WERI-Rb-1 (cell line): ENCODE data around the gene ZDHHC13.

Experiments used
- DNase-seq: peaks from one replicate; pipeline ENCODE4 v3.0.0-alpha.2; 2020
- H3K27ac ChIP-seq: fragments of 250-450 bp; sonication (Bioruptor Pico); 2 replicates; pipeline ENCODE4 v1.5.1; 2020; ENCODE audit warnings: mild to moderate bottlenecking, moderate library complexity
- H3K27me3 ChIP-seq: fragments of 250-450 bp; sonication (Bioruptor Pico); 2 replicates; pipeline ENCODE4 v1.5.1; 2021; ENCODE audit warnings: mild to moderate bottlenecking, low read depth, moderate library complexity; ENCODE audit not compliant: insufficient read depth, severe bottlenecking
- H3K36me3 ChIP-seq: fragments of 250-450 bp; sonication (Bioruptor Pico); 2 replicates; pipeline ENCODE4 v1.5.1; 2020; ENCODE audit warnings: mild to moderate bottlenecking, moderate library complexity
- H3K4me3 ChIP-seq: 2 replicates; pipeline ENCODE4 v1.5.1; 2011; ENCODE audit warnings: low read depth, mild to moderate bottlenecking, control low read depth, low read length
- H3K9me3 ChIP-seq: fragments of 250-450 bp; sonication (Bioruptor Pico); 2 replicates; pipeline ENCODE4 v1.5.1; 2021; ENCODE audit warnings: mild to moderate bottlenecking, moderate library complexity; ENCODE audit not compliant: severe bottlenecking
- CTCF ChIP-seq: IDR thresholded peaks from 2 replicates; pipeline ENCODE4 v1.5.1; 2011; ENCODE audit warnings: low read depth, mild to moderate bottlenecking, control low read depth, inconsistent platforms, low read length

Gene ZDHHC13

GRCh38 chr11:19076744-19077589 is 40.0 kb upstream of the ZDHHC13 start:
- DNase-seq, result peak; percentile 49
- Histone ChIP-seq H3K9me3 (no peaks in the 10 kb centered on the region), H3K27me3 (peaks cover 22% of the 10 kb centered on the region), H3K4me3 (no peak overlapping the region), H3K27ac (no peak overlapping the region), H3K36me3 (no peaks in the 10 kb centered on the region)
- TF ChIP-seq CTCF, result peak; percentile 86

- Histone ChIP-seq H3K27me3 (peaks cover 19% of the 10 kb centered on the region), H3K27ac (no peak overlapping the region), H3K4me3 (no peak overlapping the region), H3K9me3 (no peaks in the 10 kb centered on the region), H3K36me3 (no peaks in the 10 kb centered on the region)
- TF ChIP-seq CTCF, result no peak
- no peak for DNase-seq
Measured at GRCh38 chr11:19077965-19078364, 39.0 kb upstream of the ZDHHC13 start.

GRCh38 chr11:19079643-19080440 is 37.1 kb upstream of the ZDHHC13 start:
- H3K27me3 ChIP-seq, result peaks cover 22% of the 10 kb centered on the region
- no peak for DNase-seq
- no peaks in the 10 kb centered on the region for H3K9me3 ChIP-seq
- no peak overlapping the region for H3K4me3 ChIP-seq
- no peak for TF ChIP-seq CTCF
- no peaks in the 10 kb centered on the region for H3K36me3 ChIP-seq
- no peak overlapping the region for H3K27ac ChIP-seq

- Histone ChIP-seq H3K27me3 (peaks cover 20% of the 10 kb centered on the region), H3K9me3 (no peaks in the 10 kb centered on the region), H3K27ac (no peak overlapping the region), H3K36me3 (no peaks in the 10 kb centered on the region), H3K4me3 (no peak overlapping the region)
- TF ChIP-seq CTCF, result no peak
- DNase-seq, result no peak
Measured at GRCh38 chr11:19080579-19080993, 36.4 kb upstream of the ZDHHC13 start.

GRCh38 chr11:19083166-19083565 is 33.8 kb upstream of the ZDHHC13 start:
- no peak for TF ChIP-seq CTCF
- Histone ChIP-seq H3K27ac (no peak overlapping the region), H3K27me3 (peaks cover 20% of the 10 kb centered on the region), H3K36me3 (no peaks in the 10 kb centered on the region), H3K9me3 (no peaks in the 10 kb centered on the region), H3K4me3 (no peak overlapping the region)
- no peak for DNase-seq
